ENCODE data around the gene ERAL1. TPM values are rescaled to one million over a fixed set of nuclear protein-coding genes. Genes with fewer than 3 reads are reported as not detected.
"Not testable (repeated sequence)": the region's sequence is repeated elsewhere in the genome, so short reads cannot be mapped to it uniquely, and the experiment has no call there.

Gene ERAL1
- total RNA-seq, 1 experiment from 2014 or later, result 47.2 TPM

DNA sequence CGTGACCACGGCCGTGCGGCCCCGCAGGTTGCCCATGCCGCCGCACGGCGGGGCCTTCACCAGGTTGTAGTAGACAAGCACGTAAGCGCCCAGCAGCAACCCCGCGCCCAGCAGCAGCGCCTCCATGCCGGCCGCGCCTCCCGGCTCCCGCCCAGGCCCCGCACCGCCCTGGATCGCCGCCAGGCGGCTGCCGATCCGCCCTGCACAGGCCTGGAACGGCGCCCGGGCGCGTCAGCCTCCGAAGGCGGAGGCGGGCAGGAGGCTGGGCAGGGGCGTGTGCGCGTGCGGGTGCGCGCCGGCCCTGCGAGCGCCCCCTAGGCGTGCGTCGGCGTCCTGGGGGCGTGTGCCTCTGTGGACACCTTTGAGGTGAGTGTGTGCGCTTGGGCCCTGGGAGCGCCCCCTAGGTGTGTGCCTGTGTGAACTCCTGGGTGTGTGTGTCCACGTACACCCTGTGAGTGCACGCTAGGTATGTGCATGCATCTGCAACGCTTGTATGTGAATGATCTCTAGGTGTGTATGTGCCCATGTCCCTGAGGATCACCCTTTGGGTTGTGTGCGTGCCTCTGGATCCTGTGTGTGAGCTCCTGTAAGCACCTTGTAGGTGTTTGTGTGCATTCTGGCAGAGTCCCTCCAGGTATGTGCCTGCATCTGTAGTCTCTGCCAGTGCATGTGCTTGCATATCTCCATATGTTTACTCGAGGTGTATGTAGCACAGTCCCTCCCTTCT is 48.2 kb downstream of the ERAL1 start, which contains the start of gene DHRS13:
DHRS13 (minus strand) TSS at position 261 of the 727 bp plus-strand sequence; CDS start at position 126, 135 bp downstream.
- Mint-ChIP-seq H3K27ac (ENCODE audit: unreplicated experiment) (peak within 1 kb of the TSS; percentile 1), H3K4me3 (ENCODE audit: low read depth, unreplicated experiment) (peak within 1 kb of the TSS; percentile 70), H3K9me3 (ENCODE audit: low read depth, unreplicated experiment) (no peaks in the 10 kb centered on the region), H3K4me1 (ENCODE audit: low read depth, unreplicated experiment) (peaks cover 21% of the 10 kb centered on the region), H3K36me3 (ENCODE audit: insufficient read depth, unreplicated experiment) (peaks cover 55% of the 10 kb centered on the region), H3K27me3 (ENCODE audit: unreplicated experiment) (no peaks in the 10 kb centered on the region)
- intact Hi-C loops (cut with micrococcal nuclease; ENCODE audit: unreplicated experiment), result loop anchor here (5.0 kb wide), 1 partner anchor 141 kb away; no protein-coding TSS in a partner anchor
- DNase-seq, result peak; percentile 98
- CTCF ChIA-PET, result interaction anchor here (0.9 to 1.1 kb wide), 2 partner anchors 139 to 177 kb away, joined by 3 to 4 read pairs; partner anchors contain the start of gene TLCD1
- BruUV-seq (replicated peaks), result no TSS peak
- TF ChIP-seq, protein P1, sequence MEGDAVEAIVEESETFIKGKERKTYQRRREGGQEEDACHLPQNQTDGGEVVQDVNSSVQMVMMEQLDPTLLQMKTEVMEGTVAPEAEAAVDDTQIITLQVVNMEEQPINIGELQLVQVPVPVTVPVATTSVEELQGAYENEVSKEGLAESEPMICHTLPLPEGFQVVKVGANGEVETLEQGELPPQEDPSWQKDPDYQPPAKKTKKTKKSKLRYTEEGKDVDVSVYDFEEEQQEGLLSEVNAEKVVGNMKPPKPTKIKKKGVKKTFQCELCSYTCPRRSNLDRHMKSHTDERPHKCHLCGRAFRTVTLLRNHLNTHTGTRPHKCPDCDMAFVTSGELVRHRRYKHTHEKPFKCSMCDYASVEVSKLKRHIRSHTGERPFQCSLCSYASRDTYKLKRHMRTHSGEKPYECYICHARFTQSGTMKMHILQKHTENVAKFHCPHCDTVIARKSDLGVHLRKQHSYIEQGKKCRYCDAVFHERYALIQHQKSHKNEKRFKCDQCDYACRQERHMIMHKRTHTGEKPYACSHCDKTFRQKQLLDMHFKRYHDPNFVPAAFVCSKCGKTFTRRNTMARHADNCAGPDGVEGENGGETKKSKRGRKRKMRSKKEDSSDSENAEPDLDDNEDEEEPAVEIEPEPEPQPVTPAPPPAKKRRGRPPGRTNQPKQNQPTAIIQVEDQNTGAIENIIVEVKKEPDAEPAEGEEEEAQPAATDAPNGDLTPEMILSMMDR (IDR thresholded peaks at IDR 0.05; ENCODE audit: unreplicated experiment), result peak; percentile 97

DNA sequence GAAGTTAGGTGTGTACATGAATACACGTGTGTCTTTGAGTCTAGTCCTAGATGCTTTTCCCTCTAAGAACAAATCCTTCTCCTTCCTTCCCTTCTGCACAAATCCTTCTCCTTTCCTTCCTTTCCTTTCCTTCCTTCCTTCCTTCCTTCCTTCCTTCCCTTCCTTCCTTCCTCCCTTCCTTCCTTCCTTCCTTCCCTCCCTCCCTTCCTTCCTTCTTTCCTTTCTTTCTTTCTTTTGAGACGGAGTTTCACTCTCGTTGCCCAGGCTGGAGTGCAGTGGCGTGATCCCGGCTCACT is 48.7 kb downstream of the ERAL1 start:
- not testable (repeated sequence) for DNase-seq; H3K27ac Mint-ChIP-seq (ENCODE audit: unreplicated experiment); H3K27me3 Mint-ChIP-seq (ENCODE audit: unreplicated experiment); BruUV-seq (replicated peaks); H3K9me3 Mint-ChIP-seq (ENCODE audit: low read depth, unreplicated experiment)
- H3K36me3 Mint-ChIP-seq (ENCODE audit: insufficient read depth, unreplicated experiment), result peaks cover 50% of the 10 kb centered on the region
- peak overlapping the region; percentile 70 for H3K4me3 Mint-ChIP-seq (ENCODE audit: low read depth, unreplicated experiment)
- peaks cover 21% of the 10 kb centered on the region for H3K4me1 Mint-ChIP-seq (ENCODE audit: low read depth, unreplicated experiment)
- intact Hi-C loops (cut with micrococcal nuclease; ENCODE audit: unreplicated experiment), result loop anchor here (5.0 kb wide), 1 partner anchor 141 kb away; no protein-coding TSS in a partner anchor
- CTCF ChIA-PET, result interaction anchor here (0.7 to 0.9 kb wide), 2 partner anchors 29 to 139 kb away, joined by 3 to 5 read pairs; no protein-coding TSS in a partner anchor

DNA sequence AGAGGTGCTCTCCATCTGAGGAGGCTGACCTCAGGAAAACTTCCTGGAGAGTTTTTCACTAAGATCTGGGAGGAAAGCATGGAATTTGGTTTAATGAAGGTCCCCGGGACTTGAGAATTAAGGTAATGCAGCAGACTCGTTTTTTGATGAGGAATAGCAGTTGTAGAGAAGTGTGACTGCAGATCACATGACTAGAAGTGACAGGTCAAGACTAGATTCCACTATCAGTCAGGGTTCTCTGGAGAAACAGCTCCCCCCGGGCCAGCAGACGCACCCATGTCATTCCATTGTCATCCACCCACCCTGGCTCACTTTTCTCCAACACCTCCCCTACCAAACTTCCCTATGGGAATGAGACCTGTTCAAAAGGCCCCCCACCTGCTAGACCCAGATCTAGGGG is 50.0 kb downstream of the ERAL1 start:
- H3K36me3 Mint-ChIP-seq (ENCODE audit: insufficient read depth, unreplicated experiment), result peaks cover 52% of the 10 kb centered on the region
- no peaks in the 10 kb centered on the region for H3K9me3 Mint-ChIP-seq (ENCODE audit: low read depth, unreplicated experiment)
- peaks cover 21% of the 10 kb centered on the region for H3K4me1 Mint-ChIP-seq (ENCODE audit: low read depth, unreplicated experiment)
- BruUV-seq (replicated peaks), result no TSS peak
- CTCF ChIA-PET, result interaction anchor here (0.7 kb wide), 1 partner anchor 32 kb away, joined by 3 read pairs; no protein-coding TSS in a partner anchor
- TF ChIP-seq, protein P1 (IDR thresholded peaks at IDR 0.05; ENCODE audit: unreplicated experiment), result no peak
- intact Hi-C loops (cut with micrococcal nuclease; ENCODE audit: unreplicated experiment), result loop anchor here (5.0 kb wide), 1 partner anchor 142 kb away; no protein-coding TSS in a partner anchor
- DNase-seq, result no peak
- no peak overlapping the region for H3K4me3 Mint-ChIP-seq (ENCODE audit: low read depth, unreplicated experiment)
- no peak overlapping the region for H3K27ac Mint-ChIP-seq (ENCODE audit: unreplicated experiment)
- no peaks in the 10 kb centered on the region for H3K27me3 Mint-ChIP-seq (ENCODE audit: unreplicated experiment)

DNA sequence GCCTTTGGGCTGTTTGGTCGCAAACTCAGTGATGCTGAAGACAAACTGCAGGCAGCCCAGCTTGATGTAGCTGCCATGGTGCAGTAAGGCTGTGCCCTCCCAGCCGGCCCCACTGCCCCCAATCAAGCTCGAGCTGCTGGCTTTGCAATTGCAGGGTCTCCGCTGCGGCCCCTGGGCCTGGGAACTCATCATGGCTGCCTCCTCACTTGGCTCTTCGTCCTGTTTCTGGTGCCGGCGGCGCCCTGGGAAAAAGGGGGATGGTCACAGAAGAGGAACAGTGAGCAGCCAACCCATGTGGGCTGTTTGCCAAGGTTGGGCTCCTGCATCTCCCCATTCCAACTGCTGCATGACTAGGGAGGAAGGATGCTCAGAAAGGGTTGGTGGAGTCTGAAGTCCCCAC is 51.5 kb downstream of the ERAL1 start:
- Mint-ChIP-seq H3K9me3 (ENCODE audit: low read depth, unreplicated experiment) (no peaks in the 10 kb centered on the region), H3K27ac (ENCODE audit: unreplicated experiment) (no peak overlapping the region), H3K36me3 (ENCODE audit: insufficient read depth, unreplicated experiment) (peaks cover 52% of the 10 kb centered on the region), H3K4me1 (ENCODE audit: low read depth, unreplicated experiment) (peaks cover 21% of the 10 kb centered on the region), H3K4me3 (ENCODE audit: low read depth, unreplicated experiment) (no peak overlapping the region), H3K27me3 (ENCODE audit: unreplicated experiment) (no peaks in the 10 kb centered on the region)
- CTCF ChIA-PET, result no interaction called here
- TF ChIP-seq, protein P1 (IDR thresholded peaks at IDR 0.05; ENCODE audit: unreplicated experiment), result no peak
- intact Hi-C loops (cut with micrococcal nuclease; ENCODE audit: unreplicated experiment), result no loop called here
- BruUV-seq (replicated peaks), result no TSS peak
- no peak for DNase-seq

All from Calu3 (cell line).